CD4-positive, alpha-beta memory T cell (primary cell): ENCODE measurements around the gene RXRB. TPM values are rescaled to one million over a fixed set of nuclear protein-coding genes. Genes with fewer than 3 reads are reported as not detected.

ENCODE experiments used
- CTCF ChIA-PET: fragments of 350-600 bp; sonication (Branson Sonifier 250); formaldehyde crosslinking; loops from one replicate; lab custom pipeline; 2021; ENCODE audit warnings: inconsistent platforms; ENCODE audit not compliant: partially characterized antibody; lab: Charles Lee
- POLR2A ChIA-PET: fragments of 350-600 bp; sonication (Branson Sonifier 250); formaldehyde crosslinking; loops from one replicate; lab custom pipeline; 2021; ENCODE audit not compliant: partially characterized antibody; lab: Charles Lee
- DNase-seq, 5 donors: peaks; one replicate each; pipeline versions ENCODE4 v3.0.0 to v3.0.0-alpha.2; 2020 to 2022; ENCODE audit warnings: mixed read lengths in 1 of 5
- H3K27ac ChIP-seq: one replicate; pipeline ENCODE4 v1.7.0; 2013; ENCODE audit warnings: low read depth, low read length
- H3K27me3 ChIP-seq: 2 replicates; pipeline ENCODE4 v1.7.0; 2013; ENCODE audit warnings: mild to moderate bottlenecking, low read length, moderate library complexity; ENCODE audit not compliant: insufficient read depth
- H3K36me3 ChIP-seq: 2 replicates; pipeline ENCODE4 v1.7.0; 2013; ENCODE audit warnings: mild to moderate bottlenecking, low read length, moderate library complexity; ENCODE audit not compliant: insufficient read depth
- H3K4me1 ChIP-seq: 2 replicates; pipeline ENCODE4 v1.7.0; 2013; ENCODE audit warnings: mild to moderate bottlenecking, low read length, moderate library complexity; ENCODE audit not compliant: insufficient read depth
- H3K4me3 ChIP-seq, 2 donors: one replicate each; pipeline ENCODE4 v1.7.0; 2013; ENCODE audit warnings: low read length in 2 of 2, mild to moderate bottlenecking in 1 of 2
- H3K9me3 ChIP-seq, 2 donors: one replicate each; pipeline ENCODE4 v1.7.0; 2013; ENCODE audit warnings: low read length in 2 of 2, control low read depth in 1 of 2; ENCODE audit not compliant: control insufficient read depth in 1 of 2
- H3K27ac Mint-ChIP-seq, 7 donors: one replicate each; pipeline ENCODE4 v1.8.0; 2020 to 2021; ENCODE audit warnings: mixed read lengths in 7 of 7, mild to moderate bottlenecking in 6 of 7, inconsistent platforms in 3 of 7, moderate library complexity in 3 of 7
- H3K27me3 Mint-ChIP-seq, 2 donors: one replicate each; pipeline ENCODE4 v1.8.0; 2020 to 2021; ENCODE audit warnings: mixed read lengths in 2 of 2
- H3K36me3 Mint-ChIP-seq, 2 donors: one replicate each; pipeline ENCODE4 v1.8.0; 2020 to 2021; ENCODE audit warnings: mixed read lengths in 2 of 2, inconsistent platforms in 1 of 2, mild to moderate bottlenecking in 1 of 2
- H3K4me1 Mint-ChIP-seq, 4 donors: one replicate each; pipeline ENCODE4 v1.8.0; 2020 to 2021; ENCODE audit warnings: mixed read lengths in 4 of 4, mild to moderate bottlenecking in 1 of 4
- H3K4me3 Mint-ChIP-seq, 8 donors: one replicate each; pipeline ENCODE4 v1.8.0; 2020 to 2021; ENCODE audit warnings: mixed read lengths in 8 of 8, mild to moderate bottlenecking in 7 of 8, moderate library complexity in 6 of 8, inconsistent platforms in 3 of 8
- H3K9me3 Mint-ChIP-seq, 8 donors: one replicate each; pipeline ENCODE4 v1.8.0; 2020 to 2021; ENCODE audit warnings: mixed read lengths in 8 of 8, mild to moderate bottlenecking in 5 of 8, inconsistent platforms in 3 of 8, moderate library complexity in 1 of 8
- intact Hi-C: fragments of 100-400 bp; cut with micrococcal nuclease; formaldehyde crosslinking; loops from one replicate; pipeline ENCODE4 v1.15.1; 2023
- polyA plus RNA-seq, 2 donors: library from polyadenylated mRNA; unstranded; fragments of 300-500 nt; fragmentation: Illumina TruSeq; gene quantifications; one replicate each; pipeline ENCODE4 v1.2.3, GENCODE V29; 2021
- total RNA-seq, 2 experiments: library from RNA; stranded (reverse); gene quantifications; one replicate each; pipeline ENCODE4 v1.2.3, GENCODE V29; 2021

Gene RXRB
- total and polyA plus RNA-seq, 4 experiments from 2014 or later = 5.6 to 94.3 (median 50.3) TPM

DNA sequence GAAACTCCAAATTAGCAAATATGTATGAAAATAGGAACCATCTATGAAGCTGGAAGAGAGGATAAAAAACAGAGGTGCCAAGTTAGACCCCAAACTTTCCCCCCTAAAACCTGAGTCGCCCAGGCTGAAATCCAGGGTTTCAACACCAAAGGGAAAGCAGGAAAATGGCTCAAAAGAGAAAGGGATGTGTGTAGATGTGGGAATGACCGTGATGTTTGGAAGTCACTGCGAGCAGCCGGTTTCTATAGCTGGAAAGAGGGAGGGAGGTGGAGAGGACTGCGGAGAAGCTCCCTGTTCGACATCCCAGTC, 12.3 kb upstream of the RXRB start:
- H3K9me3 Mint-ChIP-seq = peaks cover 0 to 1% (median 0%) of the 10 kb centered on the region in 8 donors
- peaks cover 19 to 41% (median 30%) of the 10 kb centered on the region in 4 donors for H3K4me1 Mint-ChIP-seq
- H3K9me3 ChIP-seq = no peaks in the 10 kb centered on the region
- H3K36me3 ChIP-seq = peaks cover 10% of the 10 kb centered on the region
- DNase-seq = no peak
- intact Hi-C loops = no loop called here
- POLR2A ChIA-PET = interaction anchor here (0.8 to 2.0 kb wide), 2 partner anchors 8 to 36 kb away, joined by 4 to 7 read pairs; partner anchors contain the start of gene HSD17B8
- H3K4me1 ChIP-seq = peaks cover 25% of the 10 kb centered on the region
- peaks cover 9 to 31% of the 10 kb centered on the region in 2 donors for H3K27me3 Mint-ChIP-seq
- H3K36me3 Mint-ChIP-seq = peaks cover 27 to 30% of the 10 kb centered on the region in 2 donors
- CTCF ChIA-PET = no interaction called here
- peaks cover 4% of the 10 kb centered on the region for H3K27me3 ChIP-seq
- H3K27ac ChIP-seq = no peak overlapping the region
- H3K27ac Mint-ChIP-seq = peak overlapping the region in 2 of 7 donors; percentile 36 to 66
- peak overlapping the region; percentile 27 to 71 (median 68) for H3K4me3 Mint-ChIP-seq
- H3K4me3 ChIP-seq = no peak overlapping the region

DNA sequence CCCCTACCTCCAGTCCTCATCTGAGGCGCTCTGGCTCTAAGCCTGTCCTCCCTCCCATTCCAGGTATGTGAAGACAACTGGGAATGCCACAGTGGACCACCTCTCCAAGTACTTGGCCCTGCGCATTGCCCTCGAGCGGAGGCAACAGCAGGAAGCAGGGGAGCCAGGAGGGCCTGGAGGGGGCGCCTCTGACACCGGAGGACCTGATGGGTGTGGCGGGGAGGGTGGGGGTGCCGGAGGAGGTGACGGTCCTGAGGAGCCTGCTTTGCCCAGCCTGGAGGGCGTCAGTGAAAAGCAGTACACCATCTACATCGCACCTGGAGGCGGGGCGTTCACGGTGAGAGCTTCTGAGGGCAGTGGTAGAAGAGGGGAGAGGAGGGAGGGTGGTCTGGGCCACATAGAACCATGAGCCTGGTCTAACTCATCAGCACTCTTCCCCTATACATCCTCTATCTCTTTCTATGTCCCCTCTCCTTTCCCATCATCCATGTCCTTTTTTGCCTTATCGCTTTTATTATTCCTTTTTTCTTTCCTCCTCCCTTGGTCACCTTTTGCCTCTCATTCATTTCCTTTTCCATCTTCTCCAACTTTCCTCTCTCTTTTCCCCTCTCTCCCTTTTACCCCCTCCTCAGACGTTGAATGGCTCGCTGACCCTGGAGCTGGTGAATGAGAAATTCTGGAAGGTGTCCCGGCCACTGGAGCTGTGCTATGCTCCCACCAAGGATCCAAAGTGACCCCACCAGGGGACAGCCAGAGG, 11.4 kb upstream of the RXRB start:
- Mint-ChIP-seq H3K9me3 (peaks cover 0 to 1% (median 0%) of the 10 kb centered on the region in 8 donors), H3K4me1 (peaks cover 19 to 41% (median 30%) of the 10 kb centered on the region in 4 donors), H3K27ac (no peak overlapping the region), H3K4me3 (no peak overlapping the region), H3K27me3 (peaks cover 7 to 27% of the 10 kb centered on the region in 2 donors), H3K36me3 (peaks cover 27 to 31% of the 10 kb centered on the region in 2 donors)
- H3K4me1 ChIP-seq = peaks cover 32% of the 10 kb centered on the region
- no peak overlapping the region for H3K27ac ChIP-seq
- no peaks in the 10 kb centered on the region for H3K9me3 ChIP-seq
- POLR2A ChIA-PET = interaction anchor here (2.0 kb wide), 1 partner anchor 37 kb away, joined by 7 read pairs; no protein-coding TSS in a partner anchor
- H3K27me3 ChIP-seq = peaks cover 4% of the 10 kb centered on the region
- intact Hi-C loops = no loop called here
- H3K4me3 ChIP-seq = no peak overlapping the region
- DNase-seq = no peak
- peaks cover 10% of the 10 kb centered on the region for H3K36me3 ChIP-seq
- CTCF ChIA-PET = interaction anchor here (0.6 to 1.5 kb wide), 2 partner anchors 15 to 1462 kb away, joined by 3 to 4 read pairs; no protein-coding TSS in a partner anchor

DNA sequence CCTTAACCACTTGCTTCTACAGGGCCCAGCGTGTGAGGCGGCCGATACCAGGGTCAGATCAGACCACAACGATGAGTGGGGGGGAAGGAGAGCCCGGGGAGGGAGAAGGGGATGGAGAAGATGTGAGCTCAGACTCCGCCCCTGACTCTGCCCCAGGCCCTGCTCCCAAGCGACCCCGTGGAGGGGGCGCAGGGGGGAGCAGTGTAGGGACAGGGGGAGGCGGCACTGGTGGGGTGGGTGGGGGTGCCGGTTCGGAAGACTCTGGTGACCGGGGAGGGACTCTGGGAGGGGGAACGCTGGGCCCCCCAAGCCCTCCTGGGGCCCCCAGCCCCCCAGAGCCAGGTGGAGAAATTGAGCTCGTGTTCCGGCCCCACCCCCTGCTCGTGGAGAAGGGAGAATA, 10.7 kb upstream of the RXRB start:
- POLR2A ChIA-PET = no interaction called here
- Histone ChIP-seq H3K9me3 (no peaks in the 10 kb centered on the region), H3K27ac (no peak overlapping the region), H3K4me3 (no peak overlapping the region), H3K36me3 (peaks cover 10% of the 10 kb centered on the region), H3K27me3 (peaks cover 4% of the 10 kb centered on the region), H3K4me1 (peaks cover 32% of the 10 kb centered on the region)
- intact Hi-C loops = no loop called here
- CTCF ChIA-PET = interaction anchor here (0.6 to 1.5 kb wide), 3 partner anchors 15 to 1463 kb away, joined by 3 to 4 read pairs (median 3); no protein-coding TSS in a partner anchor
- DNase-seq = no peak
- Mint-ChIP-seq H3K27ac (no peak overlapping the region), H3K27me3 (peaks cover 7 to 27% of the 10 kb centered on the region in 2 donors), H3K4me3 (no peak overlapping the region), H3K36me3 (peaks cover 27 to 33% of the 10 kb centered on the region in 2 donors), H3K9me3 (peaks cover 0 to 1% (median 0%) of the 10 kb centered on the region in 8 donors), H3K4me1 (peaks cover 21 to 44% (median 32%) of the 10 kb centered on the region in 4 donors)

GRCh38 chr6:33209856-33210255, 9.4 kb upstream of the RXRB start:
- intact Hi-C loops = loop anchor here (5.0 to 10.0 kb wide), 5 partner anchors 315 to 1545 kb away; partner anchors contain the start of genes C6orf47, CSNK2B, EHMT2 and GPANK1

GRCh38 chr6:33208091-33208967, 7.9 kb upstream of the RXRB start, which contains the start of gene RING1:
Gene RING1 (plus strand): TSS chr6:33208500. CDS start chr6:33208823, 323 bp downstream.
- H3K27me3 ChIP-seq = no peaks in the 10 kb centered on the region
- H3K27ac Mint-ChIP-seq = peak within 1 kb of the TSS; percentile 88 to 96 (median 95)
- peak within 1 kb of the TSS; percentile 85 for H3K27ac ChIP-seq
- peaks cover 44% of the 10 kb centered on the region for H3K4me1 ChIP-seq
- no peaks in the 10 kb centered on the region for H3K9me3 ChIP-seq
- peak within 1 kb of the TSS; percentile 88 to 97 (median 92) for H3K4me3 Mint-ChIP-seq
- H3K4me1 Mint-ChIP-seq = peaks cover 32 to 61% (median 43%) of the 10 kb centered on the region in 4 donors
- peaks cover 28 to 49% of the 10 kb centered on the region in 2 donors for H3K36me3 Mint-ChIP-seq
- peak within 1 kb of the TSS; percentile 75 to 78 for H3K4me3 ChIP-seq
- peaks cover 0 to 1% (median 0%) of the 10 kb centered on the region in 8 donors for H3K9me3 Mint-ChIP-seq
- peak; percentile 87 to 90 (median 87) for DNase-seq
- intact Hi-C loops = loop anchor here (1.0 to 10.0 kb wide), 7 partner anchors 8 to 1544 kb away; partner anchors contain the start of genes C6orf47, CSNK2B, EHMT2 and GPANK1
- CTCF ChIA-PET = interaction anchor here (0.6 to 2.3 kb wide), 7 partner anchors 9 to 340 kb away, joined by 3 to 20 read pairs (median 4); no protein-coding TSS in a partner anchor
- POLR2A ChIA-PET = interaction anchor here (0.8 to 3.0 kb wide), 28 partner anchors 9 to 363 kb away, joined by 3 to 51 read pairs (median 4); partner anchors contain the start of genes B3GALT4, COL11A2, PFDN6 and RPS18
- peaks cover 3 to 12% of the 10 kb centered on the region in 2 donors for H3K27me3 Mint-ChIP-seq
- peaks cover 10% of the 10 kb centered on the region for H3K36me3 ChIP-seq

More at GRCh38 chr6:33209856-33210255, 9.4 kb upstream of the RXRB start:
- H3K36me3 Mint-ChIP-seq = peaks cover 27 to 43% of the 10 kb centered on the region in 2 donors
- peaks cover 4% of the 10 kb centered on the region for H3K27me3 ChIP-seq
- no peak for DNase-seq
- H3K27ac ChIP-seq = no peak overlapping the region
- H3K4me3 Mint-ChIP-seq = peak overlapping the region in 6 of 8 donors; percentile 36 to 97 (median 89)
- H3K9me3 Mint-ChIP-seq = peaks cover 0 to 1% (median 0%) of the 10 kb centered on the region in 8 donors
- H3K4me1 Mint-ChIP-seq = peaks cover 28 to 57% (median 42%) of the 10 kb centered on the region in 4 donors
- peaks cover 6 to 24% of the 10 kb centered on the region in 2 donors for H3K27me3 Mint-ChIP-seq
- ChIA-PET POLR2A (interaction anchor here (1.3 to 2.9 kb wide), 4 partner anchors 11 to 62 kb away, joined by 3 to 44 read pairs (median 12); partner anchors contain the start of genes COL11A2, RPS18, RXRB and SLC39A7), CTCF (interaction anchor here (2.0 to 2.1 kb wide), 2 partner anchors 10 to 38 kb away, joined by 4 to 20 read pairs; no protein-coding TSS in a partner anchor)
- H3K27ac Mint-ChIP-seq = peak overlapping the region in 3 of 7 donors; percentile 24 to 95 (median 88)
- H3K9me3 ChIP-seq = no peaks in the 10 kb centered on the region
- H3K36me3 ChIP-seq = peaks cover 10% of the 10 kb centered on the region
- peaks cover 42% of the 10 kb centered on the region for H3K4me1 ChIP-seq
- no peak overlapping the region for H3K4me3 ChIP-seq

DNA sequence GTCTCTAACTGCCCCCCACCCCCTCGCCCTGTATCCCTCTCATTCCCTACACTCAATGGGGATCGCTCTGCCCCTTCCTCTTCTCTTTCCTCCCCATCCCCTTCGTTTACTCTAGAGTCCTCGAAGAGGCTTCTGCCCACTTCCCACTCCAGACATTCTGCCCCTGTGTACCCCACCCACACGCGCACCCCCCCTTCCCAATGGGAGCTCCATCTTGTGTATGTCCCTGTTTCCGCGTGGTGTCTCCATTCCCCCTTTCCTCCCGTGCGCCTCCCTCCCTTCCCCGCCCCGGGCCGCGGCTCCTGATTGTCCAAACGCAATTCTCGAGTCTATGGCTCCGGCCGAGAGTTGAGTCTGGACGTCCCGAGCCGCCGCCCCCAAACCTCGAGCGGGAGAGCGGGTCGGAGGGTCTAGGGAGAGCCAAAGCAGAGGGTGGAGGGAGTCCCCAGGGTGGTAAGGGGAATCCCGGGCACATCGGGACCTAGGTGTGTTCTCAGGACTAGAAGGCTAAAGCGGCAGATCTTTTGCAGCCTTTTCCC, 7.2 kb upstream of the RXRB start:
- H3K27me3 Mint-ChIP-seq = peaks cover under 1 to 5% of the 10 kb centered on the region in 2 donors
- CTCF ChIA-PET = interaction anchor here (1.7 to 2.3 kb wide), 4 partner anchors 8 to 40 kb away, joined by 4 to 20 read pairs (median 8); no protein-coding TSS in a partner anchor

More for the DNA sequence above, 7.2 kb upstream of the RXRB start:
- POLR2A ChIA-PET = interaction anchor here (0.6 to 3.0 kb wide), 15 partner anchors 9 to 363 kb away, joined by 3 to 51 read pairs (median 7); partner anchors contain the start of genes RPS18, RXRB, SLC39A7 and TAPBP
- Histone ChIP-seq H3K36me3 (peaks cover 12% of the 10 kb centered on the region), H3K9me3 (no peaks in the 10 kb centered on the region), H3K4me1 (peaks cover 38% of the 10 kb centered on the region), H3K4me3 (peak overlapping the region; percentile 75 to 78), H3K27me3 (no peaks in the 10 kb centered on the region), H3K27ac (peak overlapping the region; percentile 85)
- H3K4me3 Mint-ChIP-seq = peak overlapping the region; percentile 81 to 94 (median 88)
- peaks cover 35 to 56% of the 10 kb centered on the region in 2 donors for H3K36me3 Mint-ChIP-seq
- DNase-seq = no peak
- H3K9me3 Mint-ChIP-seq = peaks cover 0 to under 1% (median 0%) of the 10 kb centered on the region in 8 donors
- intact Hi-C loops = loop anchor here (1.0 to 10.0 kb wide), 7 partner anchors 7 to 1543 kb away; partner anchors contain the start of genes C6orf47, CSNK2B, EHMT2 and GPANK1
- peak overlapping the region; percentile 88 to 95 (median 91) for H3K27ac Mint-ChIP-seq
- peaks cover 27 to 61% (median 41%) of the 10 kb centered on the region in 4 donors for H3K4me1 Mint-ChIP-seq
